Transverse colon (tissue), 4 donors: ENCODE measurements around the gene COL24A1.

Experiments
- POLR2AphosphoS5 ChIP-seq, 3 donors: sonication (generic); formaldehyde crosslinking; IDR thresholded peaks; one replicate each; pipeline ENCODE4 v1.6.1; 2016; ENCODE audit warnings: antibody characterized with exemption in 3 of 3
- TF ChIP-seq, protein P1 (sequence below), 5 experiments: fragments of 200-600 bp in 3 of 5; fragments of 450-650 bp in 2 of 5; sonication (generic) in 3 of 5; IDR thresholded peaks; 1 replicate in 2 of 5; 2 replicates in 3 of 5; pipeline ENCODE4 v1.5.1; 2016 to 2017; ENCODE audit warnings: antibody characterized with exemption in 5 of 5, inconsistent platforms in 3 of 5, mild to moderate bottlenecking in 2 of 5, moderate library complexity in 1 of 5

DNA sequence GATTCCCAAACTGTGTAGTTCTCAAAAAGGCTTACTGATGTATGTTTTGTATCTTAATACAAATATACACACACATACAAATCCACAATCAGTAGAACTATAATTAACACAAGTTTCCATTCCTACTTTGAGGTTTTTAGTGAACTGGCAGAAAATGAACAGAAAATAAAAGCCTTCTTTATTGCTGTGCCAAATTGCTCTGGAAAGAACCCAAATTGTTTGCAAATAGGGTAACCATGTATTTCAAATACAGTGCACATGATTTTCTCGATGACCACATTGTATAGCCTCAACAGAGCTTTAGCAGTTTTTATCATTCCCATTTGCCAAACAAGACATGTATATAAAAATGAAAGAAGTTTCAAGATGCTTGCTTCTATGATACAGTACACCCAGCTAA is 173.3 kb downstream of the COL24A1 start:
- TF ChIP-seq, protein P1, sequence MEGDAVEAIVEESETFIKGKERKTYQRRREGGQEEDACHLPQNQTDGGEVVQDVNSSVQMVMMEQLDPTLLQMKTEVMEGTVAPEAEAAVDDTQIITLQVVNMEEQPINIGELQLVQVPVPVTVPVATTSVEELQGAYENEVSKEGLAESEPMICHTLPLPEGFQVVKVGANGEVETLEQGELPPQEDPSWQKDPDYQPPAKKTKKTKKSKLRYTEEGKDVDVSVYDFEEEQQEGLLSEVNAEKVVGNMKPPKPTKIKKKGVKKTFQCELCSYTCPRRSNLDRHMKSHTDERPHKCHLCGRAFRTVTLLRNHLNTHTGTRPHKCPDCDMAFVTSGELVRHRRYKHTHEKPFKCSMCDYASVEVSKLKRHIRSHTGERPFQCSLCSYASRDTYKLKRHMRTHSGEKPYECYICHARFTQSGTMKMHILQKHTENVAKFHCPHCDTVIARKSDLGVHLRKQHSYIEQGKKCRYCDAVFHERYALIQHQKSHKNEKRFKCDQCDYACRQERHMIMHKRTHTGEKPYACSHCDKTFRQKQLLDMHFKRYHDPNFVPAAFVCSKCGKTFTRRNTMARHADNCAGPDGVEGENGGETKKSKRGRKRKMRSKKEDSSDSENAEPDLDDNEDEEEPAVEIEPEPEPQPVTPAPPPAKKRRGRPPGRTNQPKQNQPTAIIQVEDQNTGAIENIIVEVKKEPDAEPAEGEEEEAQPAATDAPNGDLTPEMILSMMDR (IDR thresholded peaks at IDR 0.05), result no peak
- TF ChIP-seq POLR2AphosphoS5 (IDR thresholded peaks at IDR 0.05), result no peak
